Skin epidermis (tissue), 12 donors: Measurements from ENCODE around the gene GNPNAT1.
"Not testable (repeated sequence)": the region's sequence is repeated elsewhere in the genome, so short reads cannot be mapped to it uniquely, and the experiment has no call there.

Experiments used
- H3K27ac ChIP-seq, 21 experiments: fragments of 200-600 bp; sonication (generic) in 11 of 21; one replicate each; pipeline ENCODE4 v1.5.0; 2020; ENCODE audit warnings: mild to moderate bottlenecking in 3 of 21, inconsistent platforms in 2 of 21, moderate library complexity in 2 of 21
- H3K4me3 ChIP-seq, 7 experiments: fragments of 200-600 bp; sonication (generic) in 2 of 7; one replicate each; pipeline ENCODE4 v1.5.0; 2020; ENCODE audit warnings: inconsistent platforms in 2 of 7, mild to moderate bottlenecking in 2 of 7, moderate library complexity in 1 of 7

Gene GNPNAT1

DNA sequence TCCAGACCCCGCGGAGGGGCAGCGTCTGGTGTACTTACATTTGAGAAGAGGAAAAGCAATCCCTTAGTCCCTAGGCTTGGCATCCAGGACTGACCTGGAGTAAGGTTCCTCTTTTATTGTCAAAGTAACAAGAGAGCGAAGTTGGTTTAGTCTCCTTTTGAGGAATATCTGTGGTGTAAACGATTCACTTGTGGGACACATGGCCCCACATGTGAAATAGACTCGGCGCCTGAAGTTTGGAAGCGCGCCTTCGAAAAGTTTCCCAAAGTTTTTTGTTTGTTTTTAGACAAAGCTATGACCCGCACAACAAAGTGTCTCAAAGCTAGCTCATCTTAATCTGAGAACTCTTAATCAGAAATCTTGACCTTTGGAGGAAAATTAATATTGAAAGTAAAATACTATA is 60.7 kb downstream of the GNPNAT1 start:
- H3K27ac ChIP-seq = peak overlapping the region; percentile 57 to 98 (median 92)
- H3K4me3 ChIP-seq = peak overlapping the region; percentile 77 to 98 (median 82)

DNA sequence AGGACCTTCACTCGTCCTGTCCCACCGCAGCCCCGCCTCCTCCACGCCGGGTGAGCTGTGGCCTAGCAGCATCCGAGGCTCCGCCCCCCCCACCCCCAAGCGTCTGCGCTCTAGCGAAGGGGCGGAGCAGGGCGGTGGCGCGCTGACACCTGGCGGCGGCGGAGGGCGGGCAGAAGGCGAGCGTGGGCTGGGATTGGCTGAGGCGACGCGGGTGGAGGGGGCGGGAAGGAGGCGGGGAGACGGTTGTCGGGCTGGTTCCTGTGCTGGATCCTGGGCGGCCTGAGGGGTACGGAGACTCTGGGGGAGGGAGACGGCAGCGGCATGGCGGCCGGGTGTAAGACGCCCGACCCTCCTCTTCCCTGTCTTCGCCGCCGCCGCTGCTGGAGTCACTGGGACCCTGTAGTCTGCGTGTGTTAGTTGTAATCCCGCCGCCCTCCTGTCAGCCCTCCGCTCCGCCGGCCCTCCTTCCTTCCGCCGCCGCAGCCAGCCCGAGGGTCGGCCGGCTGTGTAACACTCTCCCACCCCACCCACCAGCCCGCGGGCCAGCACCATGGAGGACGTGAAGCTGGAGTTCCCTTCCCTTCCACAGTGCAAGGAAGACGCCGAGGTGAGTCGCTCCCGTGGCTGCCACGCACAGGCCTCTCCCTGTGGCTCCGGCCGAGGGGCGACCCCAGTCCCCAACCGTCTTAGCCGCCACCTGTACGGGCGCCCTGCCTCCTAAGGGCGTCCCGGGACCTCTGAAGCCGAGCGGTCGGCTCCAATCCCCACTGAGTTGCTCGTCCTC is 61.3 kb downstream of the GNPNAT1 start, which contains the start of gene STYX:
TSS of gene STYX (plus strand) at position 242 of the 784 bp plus-strand sequence. CDS start at position 551, 309 bp downstream.
- H3K4me3 ChIP-seq = peak within 1 kb of the TSS; percentile 77 to 98 (median 82)
- H3K27ac ChIP-seq = peak within 1 kb of the TSS; percentile 57 to 98 (median 92)

DNA sequence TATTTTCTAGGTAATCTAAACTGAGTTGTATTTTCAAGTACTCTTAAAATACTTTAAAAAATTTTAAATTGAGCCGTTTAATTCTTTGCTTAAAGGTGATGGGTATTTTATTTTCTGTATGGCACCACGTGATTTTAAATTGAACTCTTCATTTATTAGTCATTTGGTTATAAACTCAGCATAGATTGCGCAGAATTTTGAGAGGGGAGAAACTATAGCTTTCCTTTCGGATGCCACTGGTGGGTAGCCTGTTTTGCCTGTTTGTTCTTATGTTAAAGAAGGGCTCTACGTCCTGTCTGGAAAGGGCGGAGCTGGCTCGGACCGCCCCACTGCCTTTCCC is 61.9 kb downstream of the GNPNAT1 start:
- Histone ChIP-seq H3K27ac (peak overlapping the region in 13 of 21 experiments; percentile 2 to 98 (median 88)), H3K4me3 (peak overlapping the region; percentile 77 to 98 (median 82))

DNA sequence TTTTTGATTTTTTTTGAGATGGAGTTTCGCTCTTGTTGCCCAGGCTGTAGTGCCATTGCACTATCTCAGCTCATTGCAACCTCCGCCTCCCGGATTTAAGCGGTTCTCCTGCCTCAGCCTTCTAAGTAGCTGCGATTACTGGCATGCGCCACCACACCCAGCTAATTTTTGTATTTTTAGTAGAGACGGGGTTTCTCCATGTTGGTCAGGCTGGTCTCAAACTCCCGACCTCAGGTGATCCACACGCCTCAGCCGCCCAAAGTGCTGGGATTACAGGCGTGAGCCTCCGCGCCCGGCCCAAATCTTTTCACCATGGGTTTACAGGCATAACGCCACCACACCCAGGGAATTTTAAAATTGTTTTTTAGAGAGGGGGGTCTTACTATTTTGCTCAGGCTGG is 62.4 kb downstream of the GNPNAT1 start:
- H3K27ac ChIP-seq = peak overlapping the region in 3 of 21 experiments; percentile 18 to 98 (median 51)
- H3K4me3 ChIP-seq = not testable (repeated sequence)

DNA sequence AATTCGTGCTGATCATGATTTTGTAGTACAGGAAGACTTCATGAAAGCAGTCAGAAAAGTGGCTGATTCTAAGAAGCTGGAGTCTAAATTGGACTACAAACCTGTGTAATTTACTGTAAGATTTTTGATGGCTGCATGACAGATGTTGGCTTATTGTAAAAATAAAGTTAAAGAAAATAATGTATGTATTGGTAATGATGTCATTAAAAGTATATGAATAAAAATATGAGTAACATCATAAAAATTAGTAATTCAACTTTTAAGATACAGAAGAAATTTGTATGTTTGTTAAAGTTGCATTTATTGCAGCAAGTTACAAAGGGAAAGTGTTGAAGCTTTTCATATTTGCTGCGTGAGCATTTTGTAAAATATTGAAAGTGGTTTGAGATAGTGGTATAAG is 63.9 kb downstream of the GNPNAT1 start:
- H3K4me3 ChIP-seq = not testable (repeated sequence)

More for the DNA sequence above, 63.9 kb downstream of the GNPNAT1 start:
- H3K27ac ChIP-seq = not testable (repeated sequence)
